Measurements from ENCODE around the gene EPHA4.

EPHA4 gene

GRCh38 chr2:221392228-221392881 is 179.7 kb downstream of the EPHA4 start:
- DNase-seq (ENCODE audit: low read depth in 3 of 3), result no peak

- no peak for DNase-seq (ENCODE audit: low read depth in 3 of 3)
These were observed 181.2 kb downstream of the EPHA4 start for GRCh38 chr2:221390878-221391277.

- DNase-seq (ENCODE audit: low read depth in 3 of 3), result no peak
These were observed 182.2 kb downstream of the EPHA4 start for GRCh38 chr2:221389904-221390303.

GRCh38 chr2:221389421-221389820 is 182.7 kb downstream of the EPHA4 start:
- DNase-seq (ENCODE audit: low read depth in 3 of 3), result no peak

GRCh38 chr2:221388891-221389290 is 183.2 kb downstream of the EPHA4 start:
- DNase-seq (ENCODE audit: low read depth in 3 of 3), result no peak

GRCh38 chr2:221385716-221386115 is 186.4 kb downstream of the EPHA4 start:
- DNase-seq (ENCODE audit: low read depth in 3 of 3), result no peak

GRCh38 chr2:221381928-221382488 is 190.1 kb downstream of the EPHA4 start:
- no peak for DNase-seq (ENCODE audit: low read depth in 3 of 3)

GRCh38 chr2:221380686-221381085 is 191.4 kb downstream of the EPHA4 start:
- DNase-seq (ENCODE audit: low read depth in 3 of 3), result no peak

- no peak for DNase-seq (ENCODE audit: low read depth in 3 of 3)
These were observed 192.0 kb downstream of the EPHA4 start for GRCh38 chr2:221380062-221380461.

GRCh38 chr2:221377597-221377996 is 194.5 kb downstream of the EPHA4 start:
- no peak for DNase-seq (ENCODE audit: low read depth in 3 of 3)

GRCh38 chr2:221377066-221377465 is 195.0 kb downstream of the EPHA4 start:
- DNase-seq (ENCODE audit: low read depth in 3 of 3), result no peak

GRCh38 chr2:221374234-221374633 is 197.9 kb downstream of the EPHA4 start:
- DNase-seq (ENCODE audit: low read depth in 3 of 3), result no peak

- DNase-seq (ENCODE audit: low read depth in 3 of 3), result no peak
These were observed 199.2 kb downstream of the EPHA4 start for GRCh38 chr2:221372907-221373306.

GRCh38 chr2:221372159-221372884 is 199.8 kb downstream of the EPHA4 start:
- no peak for DNase-seq (ENCODE audit: low read depth in 3 of 3)

- DNase-seq (ENCODE audit: low read depth in 3 of 3), result no peak
These were observed 200.8 kb downstream of the EPHA4 start for GRCh38 chr2:221371347-221371746.

GRCh38 chr2:221370857-221371211 is 201.3 kb downstream of the EPHA4 start:
- no peak for DNase-seq (ENCODE audit: low read depth in 3 of 3)

GRCh38 chr2:221370076-221370856 is 201.8 kb downstream of the EPHA4 start:
- DNase-seq (ENCODE audit: low read depth in 3 of 3), result no peak
